K562 (cell line): Measurements from ENCODE around the gene MARVELD1. TPM values are rescaled to one million over a fixed set of nuclear protein-coding genes. Genes with fewer than 3 reads are reported as not detected.

Source experiments
- CBX2 ChIP-seq: fragments of 200-600 bp; sonication (generic); IDR thresholded peaks from one replicate; pipeline ENCODE4 v1.6.1; 2012; ENCODE audit warnings: mild to moderate bottlenecking, low read length, inconsistent platforms; ENCODE audit not compliant: insufficient read depth, poor library complexity, severe bottlenecking
- CREM ChIP-seq: IDR thresholded peaks from 2 replicates; pipeline ENCODE4 v1.6.1; 2014; ENCODE audit warnings: antibody characterized with exemption, low read depth
- CXXC5 ChIP-seq: fragments of 250-450 bp; sonication (Bioruptor Pico); IDR thresholded peaks from 2 replicates; pipeline ENCODE4 v1.8.0; 2022; ENCODE audit warnings: inconsistent platforms, mild to moderate bottlenecking, moderate library complexity
- DACH1 ChIP-seq: fragments of 450-650 bp; IDR thresholded peaks from 2 replicates; pipeline ENCODE4 v1.6.1; 2018; ENCODE audit not compliant: partially characterized antibody
- ELF2 ChIP-seq: fragments of 250-450 bp; sonication (Bioruptor Pico); IDR thresholded peaks from 2 replicates; pipeline ENCODE4 v1.5.0; 2021; ENCODE audit warnings: mild to moderate bottlenecking
- EP400 ChIP-seq: fragments of 450-650 bp; IDR thresholded peaks from 2 replicates; pipeline ENCODE4 v1.6.1; 2017; ENCODE audit warnings: antibody characterized with exemption, mild to moderate bottlenecking, moderate library complexity
- GATA2 ChIP-seq: sonication (generic); formaldehyde crosslinking; IDR thresholded peaks from 2 replicates; pipeline ENCODE4 v1.4.0; 2020; ENCODE audit warnings: mild to moderate bottlenecking, missing genetic modification reagents
- KDM1A ChIP-seq, 2 experiments: fragments of 450-650 bp; IDR thresholded peaks; 2 replicates each; pipeline ENCODE4 v1.6.1; 2016; ENCODE audit warnings: mild to moderate bottlenecking in 2 of 2
- LCOR ChIP-seq: sonication (generic); formaldehyde crosslinking; IDR thresholded peaks from 2 replicates; pipeline ENCODE4 v1.8.0; 2022; ENCODE audit warnings: mild to moderate bottlenecking, missing genetic modification reagents
- MBD2 ChIP-seq: sonication (generic); IDR thresholded peaks from 2 replicates; pipeline ENCODE4 v1.6.1; 2016; ENCODE audit warnings: low read depth, borderline replicate concordance
- NFIC ChIP-seq: fragments of 450-650 bp; IDR thresholded peaks from 2 replicates; pipeline ENCODE4 v1.6.1; 2017; ENCODE audit warnings: mild to moderate bottlenecking, inconsistent platforms
- NFRKB ChIP-seq: fragments of 450-650 bp; IDR thresholded peaks from 2 replicates; pipeline ENCODE4 v1.6.1; 2016; ENCODE audit warnings: low read depth
- NRF1 ChIP-seq, 2 experiments: fragments of 450-650 bp; IDR thresholded peaks in 1 of 2; conservative IDR thresholded peaks in 1 of 2; 2 replicates each; pipeline ENCODE4 v1.6.1; 2014; ENCODE audit warnings: mild to moderate bottlenecking in 2 of 2
- RCOR1 ChIP-seq, 2 experiments: IDR thresholded peaks; 2 replicates each; pipeline ENCODE4 v1.6.1; 2012; ENCODE audit warnings: low read depth in 2 of 2, low read length in 2 of 2, borderline replicate concordance in 1 of 2, improper control_type of control experiment in 1 of 2
- SMARCA4 ChIP-seq: fragments of 450-650 bp; IDR thresholded peaks from 2 replicates; pipeline ENCODE4 v1.6.1; 2016
- SMARCA5 ChIP-seq: fragments of 450-650 bp; IDR thresholded peaks from 2 replicates; pipeline ENCODE4 v1.6.1; 2016
- SRSF7 ChIP-seq: fragments of 200-400 bp; formaldehyde crosslinking; optimal IDR thresholded peaks from 2 replicates; pipeline ENCODE3; 2017; ENCODE audit warnings: mild to moderate bottlenecking, low read depth, low read length
- TEAD4 ChIP-seq, 2 experiments: sonication (generic) in 1 of 2; formaldehyde crosslinking in 1 of 2; IDR thresholded peaks; 2 replicates each; pipeline versions ENCODE4 v1.6.1 to v1.8.0; 2012 to 2022; ENCODE audit warnings: borderline replicate concordance in 1 of 2, inconsistent platforms in 1 of 2, low read length in 1 of 2, mild to moderate bottlenecking in 1 of 2, missing genetic modification reagents in 1 of 2
- U2AF2 ChIP-seq: fragments of 200-400 bp; formaldehyde crosslinking; optimal IDR thresholded peaks from 2 replicates; pipeline ENCODE3; 2017; ENCODE audit warnings: low read depth, mild to moderate bottlenecking, low read length
- ZNF384 ChIP-seq: IDR thresholded peaks from 2 replicates; pipeline ENCODE4 v1.6.1; 2012; ENCODE audit warnings: low read depth, low read length, improper control_type of control experiment
- ZNF589 ChIP-seq: fragments of 200-800 bp; sonication (Bioruptor generic); IDR thresholded peaks from 2 replicates; pipeline ENCODE4 v1.6.1; 2016; ENCODE audit warnings: low read depth, missing genetic modification characterization, missing compliant biosample characterization
- ZNF76 ChIP-seq: fragments of 250-450 bp; sonication (Bioruptor Pico); IDR thresholded peaks from 2 replicates; pipeline ENCODE4 v1.4.0; 2020; ENCODE audit warnings: mild to moderate bottlenecking, moderate library complexity, borderline replicate concordance
- polyA plus RNA-seq, 8 experiments: library from polyadenylated mRNA; depleted of rRNA in 4 of 8; stranded (reverse) in 5 of 8; unstranded in 3 of 8; fragments of >200 nt; fragmentation: Nextera tagmentation in 2 of 8; fragmentation: Illumina TruSeq in 1 of 8; extraction: Ambion mirVana in 2 of 8; extraction: Trizol in 1 of 8; gene quantifications; 2 replicates each; pipeline versions ENCODE4 v1.2.1 to v1.2.3, GENCODE V29; 2011 to 2014; ENCODE audit warnings: inconsistent platforms in 1 of 8, missing spikeins in 1 of 8
- total RNA-seq, 7 experiments: library from RNA; depleted of rRNA in 6 of 7; stranded (reverse); fragments of >200 nt in 6 of 7; fragmentation: Illumina TruSeq in 2 of 7; extraction: Trizol in 2 of 7; gene quantifications; 2 replicates each; pipeline versions ENCODE4 v1.2.1 to v1.2.3, GENCODE V29; 2011 to 2021; ENCODE audit warnings: low replicate concordance in 1 of 7
- TF ChIP-seq, protein P1 (sequence below): fragments of 250-450 bp; sonication (Bioruptor Pico); IDR thresholded peaks from 2 replicates; pipeline ENCODE4 v1.5.0; 2022; ENCODE audit warnings: mild to moderate bottlenecking
- TF ChIP-seq, protein P2 (sequence below): sonication (generic); formaldehyde crosslinking; IDR thresholded peaks from 2 replicates; pipeline ENCODE4 v1.8.0; 2022; ENCODE audit warnings: missing genetic modification reagents, mild to moderate bottlenecking, moderate library complexity, borderline replicate concordance
- TF ChIP-seq, protein P3 (sequence below): fragments of 250-450 bp; sonication (Bioruptor Pico); IDR thresholded peaks from 2 replicates; pipeline ENCODE4 v1.4.0; 2020; ENCODE audit warnings: mild to moderate bottlenecking

The MARVELD1 gene
- total and polyA plus RNA-seq, 9 of the 15 experiments (the other 6 are each of a cell fraction or from before 2014, with no cell fraction given) = 2.7 to 12.5 (median 5.3) TPM

DNA sequence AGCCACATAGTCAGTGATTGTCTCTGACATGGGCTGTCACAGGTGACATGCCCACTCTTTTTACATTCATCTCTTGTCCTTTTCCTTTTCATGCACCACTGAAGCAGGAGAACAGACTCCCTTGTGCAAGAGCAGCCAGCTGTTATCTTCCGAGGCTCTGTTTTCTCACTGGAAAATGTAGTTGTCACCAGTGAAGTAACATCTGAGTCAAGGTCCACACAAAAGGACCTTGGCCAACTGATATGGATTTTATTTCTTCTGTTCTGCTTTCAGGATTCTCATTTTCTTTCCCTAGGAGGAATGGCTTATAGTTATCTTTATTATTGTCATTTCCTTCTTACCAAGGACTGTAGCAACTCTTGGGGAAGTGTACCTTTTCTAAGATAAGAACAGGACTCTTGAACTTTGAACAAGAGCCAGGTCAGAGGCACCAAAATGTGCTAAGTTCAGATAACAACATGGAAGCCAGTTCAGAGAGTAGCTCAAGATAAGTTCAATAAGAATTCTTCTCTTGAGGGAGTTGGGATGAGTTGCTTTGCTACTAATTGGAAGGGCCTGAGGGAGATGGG, 49.2 kb upstream of the MARVELD1 start (continued):
- TF ChIP-seq ELF2 (CRISPR knock-in tag) (no peak), TEAD4 (IDR thresholded peaks at IDR 0.05; ENCODE audit: low read length) (peak; percentile 94), TEAD4 (CRISPR knock-in tag; IDR thresholded peaks at IDR 0.05; ENCODE audit: borderline replicate concordance) (no peak), CREM (0 out of 2 replicates have a peak, but pooled peaks have one; percentile 19), MBD2 (peak; percentile 60; the same call in 1 of the 2 replicates), SRSF7 (no peak), ZNF589 (CRISPR knock-in tag) (peak; percentile 74; the same call in 1 of the 2 replicates), EP400 (peak; percentile 29; the same call in 1 of the 2 replicates), LCOR (CRISPR knock-in tag) (no peak), DACH1 (peak; percentile 24), ZNF76 (CRISPR knock-in tag) (no peak), U2AF2 (no peak), NFRKB (no peak), RCOR1 (IDR thresholded peaks at IDR 0.05; ENCODE audit: borderline replicate concordance in 1 of 2, low read depth in 2 of 2, low read length in 2 of 2) (peak; percentile 67 to 85; a peak in 3 of 4 replicates), ZNF384 (no peak), SMARCA5 (peak; percentile 51; the same call in 1 of the 2 replicates), NRF1 (conservative IDR thresholded peaks at IDR 0.05 in 1 of 2, IDR thresholded peaks at IDR 0.05 in 1 of 2) (0 out of 4 replicates have a peak, but pooled peaks of 1 of the 2 experiments have one; percentile 14), GATA2 (CRISPR knock-in tag) (peak; percentile 84), CXXC5 (CRISPR knock-in tag) (peak; percentile 44), KDM1A (IDR thresholded peaks at IDR 0.05) (peak; percentile 87 to 89), NFIC (peak; percentile 93), CBX2 (no peak), SMARCA4 (peak; percentile 96)
- TF ChIP-seq, protein P1, sequence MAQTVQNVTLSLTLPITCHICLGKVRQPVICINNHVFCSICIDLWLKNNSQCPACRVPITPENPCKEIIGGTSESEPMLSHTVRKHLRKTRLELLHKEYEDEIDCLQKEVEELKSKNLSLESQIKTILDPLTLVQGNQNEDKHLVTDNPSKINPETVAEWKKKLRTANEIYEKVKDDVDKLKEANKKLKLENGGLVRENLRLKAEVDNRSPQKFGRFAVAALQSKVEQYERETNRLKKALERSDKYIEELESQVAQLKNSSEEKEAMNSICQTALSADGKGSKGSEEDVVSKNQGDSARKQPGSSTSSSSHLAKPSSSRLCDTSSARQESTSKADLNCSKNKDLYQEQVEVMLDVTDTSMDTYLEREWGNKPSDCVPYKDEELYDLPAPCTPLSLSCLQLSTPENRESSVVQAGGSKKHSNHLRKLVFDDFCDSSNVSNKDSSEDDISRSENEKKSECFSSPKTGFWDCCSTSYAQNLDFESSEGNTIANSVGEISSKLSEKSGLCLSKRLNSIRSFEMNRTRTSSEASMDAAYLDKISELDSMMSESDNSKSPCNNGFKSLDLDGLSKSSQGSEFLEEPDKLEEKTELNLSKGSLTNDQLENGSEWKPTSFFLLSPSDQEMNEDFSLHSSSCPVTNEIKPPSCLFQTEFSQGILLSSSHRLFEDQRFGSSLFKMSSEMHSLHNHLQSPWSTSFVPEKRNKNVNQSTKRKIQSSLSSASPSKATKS (CRISPR knock-in tag) = no peak
- TF ChIP-seq, protein P2, sequence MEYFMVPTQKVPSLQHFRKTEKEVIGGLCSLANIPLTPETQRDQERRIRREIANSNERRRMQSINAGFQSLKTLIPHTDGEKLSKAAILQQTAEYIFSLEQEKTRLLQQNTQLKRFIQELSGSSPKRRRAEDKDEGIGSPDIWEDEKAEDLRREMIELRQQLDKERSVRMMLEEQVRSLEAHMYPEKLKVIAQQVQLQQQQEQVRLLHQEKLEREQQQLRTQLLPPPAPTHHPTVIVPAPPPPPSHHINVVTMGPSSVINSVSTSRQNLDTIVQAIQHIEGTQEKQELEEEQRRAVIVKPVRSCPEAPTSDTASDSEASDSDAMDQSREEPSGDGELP = peak; percentile 57; the same call in 1 of the 2 replicates
- TF ChIP-seq, protein P3, sequence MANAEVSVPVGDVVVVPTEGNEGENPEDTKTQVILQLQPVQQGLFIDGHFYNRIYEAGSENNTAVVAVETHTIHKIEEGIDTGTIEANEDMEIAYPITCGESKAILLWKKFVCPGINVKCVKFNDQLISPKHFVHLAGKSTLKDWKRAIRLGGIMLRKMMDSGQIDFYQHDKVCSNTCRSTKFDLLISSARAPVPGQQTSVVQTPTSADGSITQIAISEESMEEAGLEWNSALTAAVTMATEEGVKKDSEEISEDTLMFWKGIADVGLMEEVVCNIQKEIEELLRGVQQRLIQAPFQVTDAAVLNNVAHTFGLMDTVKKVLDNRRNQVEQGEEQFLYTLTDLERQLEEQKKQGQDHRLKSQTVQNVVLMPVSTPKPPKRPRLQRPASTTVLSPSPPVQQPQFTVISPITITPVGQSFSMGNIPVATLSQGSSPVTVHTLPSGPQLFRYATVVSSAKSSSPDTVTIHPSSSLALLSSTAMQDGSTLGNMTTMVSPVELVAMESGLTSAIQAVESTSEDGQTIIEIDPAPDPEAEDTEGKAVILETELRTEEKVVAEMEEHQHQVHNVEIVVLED = no peak
